Endometrial microvascular endothelial cells (primary cell): ENCODE measurements around the gene ABLIM3. TPM values are rescaled to one million over a fixed set of nuclear protein-coding genes. Genes with fewer than 3 reads are reported as not detected.

Experiments used
- in situ Hi-C: cut with HindIII; loops from 2 replicates; pipeline ENCODE4 v1.10.0; 2017; ENCODE audit warnings: low sequenced_read_pairs, low pct_unique_long_range_greater_than_20kb; ENCODE audit errors: inconsistent ontology term
- total RNA-seq: library from RNA; depleted of rRNA; stranded (reverse); fragments of >200 nt; gene quantifications from one replicate; pipeline ENCODE4 v1.2.3, GENCODE V29; 2015; ENCODE audit errors: inconsistent ontology term

Gene ABLIM3
- total RNA-seq, 1 donor from 2014 or later: 62.1 TPM

DNA sequence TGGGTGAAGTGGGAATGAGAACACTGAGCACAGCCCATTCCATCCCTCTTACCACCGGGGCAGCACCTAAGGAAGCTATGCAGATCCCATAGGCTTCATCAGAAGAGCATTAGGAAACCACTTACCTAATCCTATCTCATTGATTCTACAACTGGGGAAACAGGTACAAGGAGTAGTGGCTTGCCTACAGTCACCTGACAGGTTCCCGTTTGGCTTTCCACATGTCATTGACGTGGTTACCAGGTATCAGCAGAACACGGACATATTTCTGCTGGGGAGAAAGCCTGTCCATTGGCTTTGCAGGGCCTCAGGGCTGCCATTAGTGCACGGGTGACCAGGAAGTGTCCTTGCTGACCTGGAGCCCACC is 141.7 kb downstream of the ABLIM3 start:
- in situ Hi-C loops: no loop called here

GRCh38 chr5:149283626-149284480 is 142.6 kb downstream of the ABLIM3 start:
- in situ Hi-C loops: no loop called here

DNA sequence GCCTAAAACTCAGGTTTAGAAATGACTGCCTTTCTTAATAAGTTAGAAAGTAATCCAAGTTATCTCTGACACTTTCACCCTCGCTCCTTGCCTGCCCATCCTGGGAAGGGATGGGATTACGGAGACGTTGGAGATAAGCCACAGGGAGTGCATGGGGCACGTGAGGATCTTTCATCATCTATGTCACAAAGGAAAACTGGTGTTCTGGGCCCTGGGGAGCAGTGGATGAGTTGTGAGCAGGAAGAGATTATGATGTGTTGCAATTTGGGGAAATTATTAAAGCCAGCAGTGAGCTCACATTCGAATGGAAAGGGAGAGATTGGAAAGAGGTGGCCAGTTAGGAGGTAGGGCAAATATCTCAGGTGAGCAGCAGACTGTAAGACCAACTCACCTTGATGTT is 143.2 kb downstream of the ABLIM3 start:
- in situ Hi-C loops: no loop called here

- in situ Hi-C loops: no loop called here
Observed at GRCh38 chr5:149285153-149285552, 143.9 kb downstream of the ABLIM3 start.

- in situ Hi-C loops: no loop called here
Observed at GRCh38 chr5:149288436-149288835, 147.1 kb downstream of the ABLIM3 start.

- in situ Hi-C loops: no loop called here
Observed at GRCh38 chr5:149289301-149289700, 148.0 kb downstream of the ABLIM3 start.

DNA sequence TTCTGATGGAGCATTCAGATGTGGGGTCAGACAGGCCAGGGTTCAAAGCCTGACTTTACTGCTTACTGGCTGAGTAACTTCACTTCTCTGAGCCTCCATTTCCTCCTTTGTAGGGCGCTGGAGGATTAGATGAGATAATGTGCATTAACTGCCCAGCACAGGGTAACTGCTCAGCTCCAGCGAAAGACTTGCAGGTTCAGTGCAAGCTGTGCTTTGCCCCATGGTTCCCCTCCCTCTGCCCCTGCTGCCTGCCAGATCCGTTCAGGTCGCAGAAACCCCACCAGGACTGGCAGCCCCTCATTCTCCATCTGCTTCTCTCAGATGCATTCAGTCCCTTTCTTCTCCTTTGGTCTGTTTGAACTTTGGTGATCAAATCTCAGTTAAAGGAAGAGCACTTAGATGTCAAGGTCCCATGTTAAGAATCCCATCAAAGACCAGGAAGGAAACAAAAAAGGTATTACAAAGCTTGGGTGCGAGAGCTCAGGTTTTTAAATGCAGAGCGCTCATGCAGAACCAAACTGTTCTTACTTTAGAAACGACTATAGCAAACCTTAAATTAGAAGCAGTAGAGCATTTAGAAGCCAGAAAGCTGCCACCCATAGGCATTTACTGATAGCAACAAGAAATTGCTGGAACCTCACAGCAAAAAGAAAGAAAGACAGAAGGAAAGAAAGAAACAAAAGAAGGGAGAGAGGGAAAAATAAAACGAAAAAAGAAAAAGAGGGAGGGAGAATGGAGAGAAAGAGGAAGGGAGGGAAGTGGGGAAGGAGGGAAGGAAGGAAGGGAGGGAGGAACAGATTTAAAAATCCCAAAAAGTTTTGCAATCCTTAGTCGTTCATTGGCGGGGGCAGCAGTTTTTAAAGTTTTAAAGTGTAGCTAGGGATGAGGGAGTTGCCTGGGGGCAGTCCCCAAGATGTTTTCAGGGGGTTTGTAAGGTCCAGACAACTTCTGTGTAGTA is 153.9 kb downstream of the ABLIM3 start:
- in situ Hi-C loops: no loop called here

DNA sequence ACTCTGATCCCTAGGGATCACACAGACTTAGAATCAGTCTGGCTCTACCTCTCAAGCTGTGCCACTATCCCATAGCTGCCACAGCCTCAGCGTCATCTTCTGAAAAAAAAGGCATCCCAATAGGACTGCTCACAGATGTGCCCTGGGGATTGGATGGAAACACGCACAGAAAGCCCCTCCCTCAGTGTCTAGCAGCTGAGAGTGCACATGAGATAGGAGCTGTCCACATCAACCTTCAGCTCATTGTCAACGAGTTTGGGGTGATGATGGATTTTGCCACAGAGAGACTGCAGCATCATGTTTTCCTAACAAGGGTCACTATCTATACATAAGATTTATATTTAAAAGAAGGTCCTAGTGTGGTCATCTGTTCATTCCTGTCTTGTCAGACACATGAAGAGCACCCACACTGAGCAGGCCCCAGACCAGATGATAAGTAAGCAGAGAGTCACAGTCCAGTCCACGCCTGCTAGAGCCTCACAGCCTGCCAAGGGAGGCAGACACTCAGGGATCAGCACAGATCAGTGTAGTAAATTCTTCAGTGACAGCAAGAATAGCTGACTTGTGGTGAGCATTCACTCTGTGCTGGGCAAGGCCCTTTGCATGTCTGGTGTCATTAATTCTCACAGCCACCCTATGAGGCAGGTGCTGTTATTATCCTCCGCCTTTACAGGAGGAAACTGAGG is 156.2 kb downstream of the ABLIM3 start:
- in situ Hi-C loops: no loop called here

- in situ Hi-C loops: no loop called here
Observed at GRCh38 chr5:149298163-149298562, 156.9 kb downstream of the ABLIM3 start.

DNA sequence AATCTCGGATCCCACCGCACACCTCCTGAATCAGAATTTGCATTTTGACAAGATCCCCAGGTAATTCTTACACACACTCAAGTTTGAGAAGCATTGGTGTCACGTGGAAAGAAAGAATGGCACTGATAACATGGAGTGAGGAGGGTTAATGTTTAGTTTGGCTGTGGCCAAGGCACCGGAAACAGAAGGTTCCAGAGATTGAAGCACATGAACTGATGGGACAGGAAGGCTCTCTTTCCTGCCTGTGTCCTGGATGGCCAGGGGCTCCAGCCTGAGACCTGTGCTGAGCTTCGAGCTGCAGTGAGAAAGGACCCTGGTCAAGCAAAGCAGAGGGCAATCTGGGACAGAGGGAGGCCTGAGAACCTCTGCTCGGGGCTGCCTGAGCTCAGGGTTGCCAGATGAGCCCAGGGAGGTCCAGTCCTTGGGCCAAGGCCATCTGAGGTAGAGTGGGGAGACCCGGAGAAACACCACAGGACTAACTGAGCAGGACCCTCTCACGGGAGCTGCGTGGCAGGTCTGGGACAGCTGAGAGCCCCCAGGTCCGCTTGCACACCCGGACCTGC is 157.6 kb downstream of the ABLIM3 start:
- in situ Hi-C loops: no loop called here

GRCh38 chr5:149299451-149300054 is 158.3 kb downstream of the ABLIM3 start:
- in situ Hi-C loops: no loop called here

DNA sequence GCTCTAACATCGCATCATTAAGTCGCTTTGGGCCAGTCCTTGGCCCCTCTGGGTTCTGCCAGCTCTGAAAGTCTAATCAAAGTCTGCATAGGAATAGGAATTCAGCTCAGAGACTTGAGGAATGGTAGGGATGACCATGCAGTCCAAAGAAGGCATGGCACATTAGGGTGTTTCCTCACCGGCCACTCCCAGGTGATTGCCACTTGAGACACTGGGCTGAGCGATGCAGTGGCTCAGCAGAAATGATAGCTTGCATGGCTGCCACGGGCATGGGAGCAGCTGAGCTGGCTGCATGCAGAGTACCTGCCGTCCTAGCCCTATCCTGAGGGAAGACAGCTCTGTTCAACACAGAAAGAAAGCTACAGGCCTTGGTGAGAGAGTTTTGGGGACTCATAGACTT is 159.1 kb downstream of the ABLIM3 start:
- in situ Hi-C loops: no loop called here

GRCh38 chr5:149301049-149301743 is 159.9 kb downstream of the ABLIM3 start:
- in situ Hi-C loops: no loop called here

- in situ Hi-C loops: no loop called here
Observed at GRCh38 chr5:149301744-149302380, 160.6 kb downstream of the ABLIM3 start.

GRCh38 chr5:149302641-149303040 is 161.3 kb downstream of the ABLIM3 start:
- in situ Hi-C loops: no loop called here

- in situ Hi-C loops: no loop called here
Observed at GRCh38 chr5:149303210-149303609, 161.9 kb downstream of the ABLIM3 start.

DNA sequence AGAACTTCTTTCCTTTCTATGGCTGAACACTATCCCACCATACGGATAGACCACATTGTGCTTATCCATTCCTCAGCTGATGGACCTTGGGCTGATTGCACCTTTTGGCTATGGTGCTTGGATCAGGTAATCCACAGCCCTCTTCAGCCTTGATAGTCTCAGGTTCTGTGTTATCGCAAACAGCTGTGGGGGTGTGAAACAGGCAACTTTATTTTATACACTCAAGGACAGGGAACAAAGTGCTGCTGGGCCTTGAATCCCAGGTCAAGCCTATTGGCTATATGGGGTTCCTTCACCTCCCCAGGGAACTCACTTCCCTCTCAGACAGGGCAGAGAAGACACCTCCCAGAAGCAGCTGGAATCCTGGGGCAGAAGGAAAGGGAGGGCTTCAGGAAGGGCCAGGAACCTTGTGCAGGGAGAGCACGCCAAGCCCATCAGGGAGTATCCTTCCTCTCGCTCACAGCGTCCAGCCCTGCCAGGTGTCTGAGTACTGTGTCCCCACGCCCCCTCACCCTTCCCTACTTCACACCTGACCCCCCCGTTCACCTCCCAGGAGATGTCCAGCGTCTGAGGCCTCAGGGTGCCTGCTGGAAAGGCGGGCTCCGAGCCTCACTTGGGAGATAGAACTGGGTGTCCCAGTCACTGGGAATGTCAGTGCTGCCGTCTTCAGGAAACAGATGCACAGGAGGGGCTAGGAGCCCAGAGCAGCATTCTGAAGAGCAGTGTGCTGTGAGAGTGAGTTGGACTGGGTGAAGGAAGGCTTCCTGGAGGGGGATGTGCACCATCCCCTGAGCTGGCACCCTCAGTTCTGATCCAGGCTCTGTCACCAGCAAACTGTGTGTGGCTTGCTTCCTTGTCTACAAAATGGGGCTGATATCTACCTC is 163.1 kb downstream of the ABLIM3 start:
- in situ Hi-C loops: no loop called here
